ENCODE results near the gene IFT80.

IFT80 gene

GRCh38 chr3:160291290-160291908 is 107.6 kb downstream of the IFT80 start:
- H3K27ac ChIP-seq (ENCODE audit: low read length), result no peak overlapping the region
- H3K9ac ChIP-seq (ENCODE audit: low read length), result no peak overlapping the region
- no peaks in the 10 kb centered on the region for H3K9me3 ChIP-seq (ENCODE audit: control insufficient read depth, low read depth, low read length)
- H3K4me3 ChIP-seq (ENCODE audit: low read length), result no peak overlapping the region
- H3K36me3 ChIP-seq (ENCODE audit: control insufficient read depth, low read depth, low read length), result no peaks in the 10 kb centered on the region
- H3K4me1 ChIP-seq (ENCODE audit: control insufficient read depth, low read depth, low read length), result no peaks in the 10 kb centered on the region
- no peaks in the 10 kb centered on the region for H3K27me3 ChIP-seq (ENCODE audit: control insufficient read depth, insufficient read depth, low read length)

DNA sequence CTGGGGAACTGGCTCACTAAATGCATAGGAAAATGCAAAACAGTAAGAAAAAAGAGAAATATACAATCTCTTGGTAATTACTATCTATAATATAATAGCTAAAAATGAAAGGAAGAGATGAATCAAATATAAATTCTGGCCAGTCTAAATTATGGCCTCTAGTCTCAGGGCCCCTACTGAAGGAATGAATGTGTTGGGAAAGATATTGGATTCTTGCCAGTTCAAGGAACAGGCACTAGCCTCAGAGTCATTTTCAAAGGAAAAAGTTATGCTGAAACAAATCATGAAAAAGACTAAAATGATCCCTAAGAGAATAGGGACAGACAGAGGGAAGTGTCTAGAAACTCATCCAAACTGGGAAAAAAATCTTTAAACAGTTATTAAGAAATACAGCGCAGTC is 111.4 kb downstream of the IFT80 start:
- no peaks in the 10 kb centered on the region for H3K9me3 ChIP-seq (ENCODE audit: control insufficient read depth, low read depth, low read length)
- no peak overlapping the region for H3K4me3 ChIP-seq (ENCODE audit: low read length)
- H3K9ac ChIP-seq (ENCODE audit: low read length), result no peak overlapping the region
- no peak overlapping the region for H3K27ac ChIP-seq (ENCODE audit: low read length)
- no peaks in the 10 kb centered on the region for H3K36me3 ChIP-seq (ENCODE audit: control insufficient read depth, low read depth, low read length)
- no peaks in the 10 kb centered on the region for H3K27me3 ChIP-seq (ENCODE audit: control insufficient read depth, insufficient read depth, low read length)
- H3K4me1 ChIP-seq (ENCODE audit: control insufficient read depth, low read depth, low read length), result no peaks in the 10 kb centered on the region

DNA sequence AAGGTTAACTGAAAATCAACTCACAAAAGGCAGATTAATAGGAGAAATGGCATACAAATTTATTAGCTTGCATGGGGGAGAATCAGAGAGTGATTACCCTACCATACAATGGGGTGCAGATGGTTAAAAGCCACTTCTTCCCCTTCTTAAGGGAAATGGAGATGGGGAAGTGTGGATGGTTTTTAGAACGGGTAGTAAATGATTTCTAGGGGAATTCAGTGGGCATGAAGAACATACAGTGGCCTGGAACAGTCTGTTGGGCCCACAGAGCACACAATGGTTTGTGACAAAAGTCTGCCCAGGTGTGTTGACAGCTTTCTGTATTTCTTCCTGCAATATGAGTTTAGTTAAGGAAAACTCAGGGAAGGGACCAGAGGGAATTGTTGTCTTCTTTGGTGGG is 112.8 kb downstream of the IFT80 start:
- no peaks in the 10 kb centered on the region for H3K4me1 ChIP-seq (ENCODE audit: control insufficient read depth, low read depth, low read length)
- H3K27ac ChIP-seq (ENCODE audit: low read length), result no peak overlapping the region
- H3K27me3 ChIP-seq (ENCODE audit: control insufficient read depth, insufficient read depth, low read length), result no peaks in the 10 kb centered on the region
- no peaks in the 10 kb centered on the region for H3K9me3 ChIP-seq (ENCODE audit: control insufficient read depth, low read depth, low read length)
- no peak overlapping the region for H3K4me3 ChIP-seq (ENCODE audit: low read length)
- no peaks in the 10 kb centered on the region for H3K36me3 ChIP-seq (ENCODE audit: control insufficient read depth, low read depth, low read length)
- no peak overlapping the region for H3K9ac ChIP-seq (ENCODE audit: low read length)

GRCh38 chr3:160280836-160281235 is 118.2 kb downstream of the IFT80 start:
- no peaks in the 10 kb centered on the region for H3K27me3 ChIP-seq (ENCODE audit: control insufficient read depth, insufficient read depth, low read length)
- no peak overlapping the region for H3K4me3 ChIP-seq (ENCODE audit: low read length)
- H3K9me3 ChIP-seq (ENCODE audit: control insufficient read depth, low read depth, low read length), result no peaks in the 10 kb centered on the region
- peaks cover 5% of the 10 kb centered on the region for H3K4me1 ChIP-seq (ENCODE audit: control insufficient read depth, low read depth, low read length)
- no peaks in the 10 kb centered on the region for H3K36me3 ChIP-seq (ENCODE audit: control insufficient read depth, low read depth, low read length)
- H3K9ac ChIP-seq (ENCODE audit: low read length), result no peak overlapping the region
- H3K27ac ChIP-seq (ENCODE audit: low read length), result no peak overlapping the region

DNA sequence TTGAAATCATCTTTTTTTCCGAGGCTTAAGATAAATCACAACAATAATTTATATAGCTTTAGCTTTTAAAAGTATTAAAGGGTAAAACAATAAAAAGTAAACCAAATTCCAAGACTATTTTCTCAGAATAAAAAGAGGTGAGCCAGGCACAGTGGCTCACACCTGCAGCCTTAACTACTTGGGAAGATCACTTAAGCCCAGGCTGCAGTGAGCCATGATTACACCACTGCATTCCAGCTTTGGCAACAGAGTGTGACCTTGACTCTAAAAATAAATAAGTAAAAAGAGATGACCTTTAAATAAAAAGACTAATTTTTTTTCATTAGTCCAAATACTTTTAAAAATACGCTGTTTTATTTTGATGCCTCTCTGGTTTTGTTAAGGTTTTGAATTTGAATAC is 119.4 kb downstream of the IFT80 start:
- H3K36me3 ChIP-seq (ENCODE audit: control insufficient read depth, low read depth, low read length), result no peaks in the 10 kb centered on the region
- H3K27ac ChIP-seq (ENCODE audit: low read length), result no peak overlapping the region
- H3K4me1 ChIP-seq (ENCODE audit: control insufficient read depth, low read depth, low read length), result peaks cover 5% of the 10 kb centered on the region
- H3K27me3 ChIP-seq (ENCODE audit: control insufficient read depth, insufficient read depth, low read length), result no peaks in the 10 kb centered on the region
- no peaks in the 10 kb centered on the region for H3K9me3 ChIP-seq (ENCODE audit: control insufficient read depth, low read depth, low read length)
- H3K9ac ChIP-seq (ENCODE audit: low read length), result no peak overlapping the region
- no peak overlapping the region for H3K4me3 ChIP-seq (ENCODE audit: low read length)

GRCh38 chr3:160278210-160278609 is 120.8 kb downstream of the IFT80 start:
- H3K9me3 ChIP-seq (ENCODE audit: control insufficient read depth, low read depth, low read length), result no peaks in the 10 kb centered on the region
- no peaks in the 10 kb centered on the region for H3K27me3 ChIP-seq (ENCODE audit: control insufficient read depth, insufficient read depth, low read length)
- no peaks in the 10 kb centered on the region for H3K36me3 ChIP-seq (ENCODE audit: control insufficient read depth, low read depth, low read length)
- H3K9ac ChIP-seq (ENCODE audit: low read length), result no peak overlapping the region
- no peak overlapping the region for H3K27ac ChIP-seq (ENCODE audit: low read length)
- no peak overlapping the region for H3K4me3 ChIP-seq (ENCODE audit: low read length)
- H3K4me1 ChIP-seq (ENCODE audit: control insufficient read depth, low read depth, low read length), result peaks cover 5% of the 10 kb centered on the region

- H3K9ac ChIP-seq (ENCODE audit: low read length), result no peak overlapping the region
- no peaks in the 10 kb centered on the region for H3K4me1 ChIP-seq (ENCODE audit: control insufficient read depth, low read depth, low read length)
- no peak overlapping the region for H3K27ac ChIP-seq (ENCODE audit: low read length)
- no peaks in the 10 kb centered on the region for H3K27me3 ChIP-seq (ENCODE audit: control insufficient read depth, insufficient read depth, low read length)
- no peak overlapping the region for H3K4me3 ChIP-seq (ENCODE audit: low read length)
- H3K9me3 ChIP-seq (ENCODE audit: control insufficient read depth, low read depth, low read length), result no peaks in the 10 kb centered on the region
- no peaks in the 10 kb centered on the region for H3K36me3 ChIP-seq (ENCODE audit: control insufficient read depth, low read depth, low read length)
Measured at GRCh38 chr3:160265088-160265487, 133.9 kb downstream of the IFT80 start.

DNA sequence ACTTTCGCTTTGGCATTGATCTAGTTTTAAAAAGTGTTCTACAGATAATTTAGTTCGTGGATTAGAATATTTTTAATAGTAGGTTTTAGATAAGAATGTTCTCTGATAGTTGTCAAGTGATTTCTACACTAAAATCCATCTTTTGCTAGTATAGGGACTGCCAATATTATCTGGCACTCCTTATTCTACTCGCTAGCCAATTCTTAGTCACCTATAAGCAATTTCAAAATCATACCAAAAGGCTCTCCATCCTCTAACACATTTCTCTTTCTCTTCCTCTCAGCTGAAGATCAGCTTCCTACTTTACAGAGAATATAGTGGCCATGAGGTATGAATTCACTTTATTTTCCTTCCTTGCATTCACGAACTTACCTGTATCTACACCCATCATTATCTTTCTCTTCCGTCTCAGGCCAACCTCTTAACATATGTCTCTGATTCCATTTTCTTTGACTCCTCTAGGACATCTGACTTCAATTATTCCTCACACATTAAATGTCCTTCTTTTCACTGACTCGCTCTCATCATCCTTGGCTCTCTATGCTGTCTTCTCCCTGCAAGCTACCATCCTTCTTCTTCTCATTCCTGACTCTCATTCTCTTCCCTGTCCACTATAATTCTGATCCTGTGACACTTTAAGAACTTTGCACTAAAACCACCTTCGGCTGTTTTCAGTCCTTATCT is 138.3 kb downstream of the IFT80 start:
- H3K36me3 ChIP-seq (ENCODE audit: control insufficient read depth, low read depth, low read length), result no peaks in the 10 kb centered on the region
- H3K9me3 ChIP-seq (ENCODE audit: control insufficient read depth, low read depth, low read length), result no peaks in the 10 kb centered on the region
- no peak overlapping the region for H3K4me3 ChIP-seq (ENCODE audit: low read length)
- H3K4me1 ChIP-seq (ENCODE audit: control insufficient read depth, low read depth, low read length), result no peaks in the 10 kb centered on the region
- no peak overlapping the region for H3K9ac ChIP-seq (ENCODE audit: low read length)
- H3K27me3 ChIP-seq (ENCODE audit: control insufficient read depth, insufficient read depth, low read length), result no peaks in the 10 kb centered on the region
- H3K27ac ChIP-seq (ENCODE audit: low read length), result no peak overlapping the region

- Histone ChIP-seq H3K4me1 (ENCODE audit: control insufficient read depth, low read depth, low read length) (no peaks in the 10 kb centered on the region), H3K9me3 (ENCODE audit: control insufficient read depth, low read depth, low read length) (no peaks in the 10 kb centered on the region), H3K27me3 (ENCODE audit: control insufficient read depth, insufficient read depth, low read length) (no peaks in the 10 kb centered on the region), H3K27ac (ENCODE audit: low read length) (no peak overlapping the region), H3K9ac (ENCODE audit: low read length) (no peak overlapping the region), H3K36me3 (ENCODE audit: control insufficient read depth, low read depth, low read length) (no peaks in the 10 kb centered on the region), H3K4me3 (ENCODE audit: low read length) (no peak overlapping the region)
Measured at GRCh38 chr3:160259589-160259988, 139.4 kb downstream of the IFT80 start.

- Histone ChIP-seq H3K27ac (ENCODE audit: low read length) (no peak overlapping the region), H3K36me3 (ENCODE audit: control insufficient read depth, low read depth, low read length) (no peaks in the 10 kb centered on the region), H3K4me1 (ENCODE audit: control insufficient read depth, low read depth, low read length) (no peaks in the 10 kb centered on the region), H3K9me3 (ENCODE audit: control insufficient read depth, low read depth, low read length) (no peaks in the 10 kb centered on the region), H3K4me3 (ENCODE audit: low read length) (no peak overlapping the region), H3K9ac (ENCODE audit: low read length) (no peak overlapping the region), H3K27me3 (ENCODE audit: control insufficient read depth, insufficient read depth, low read length) (no peaks in the 10 kb centered on the region)
Measured at GRCh38 chr3:160257606-160258005, 141.4 kb downstream of the IFT80 start.

GRCh38 chr3:160253298-160253697 is 145.7 kb downstream of the IFT80 start:
- no peak overlapping the region for H3K4me3 ChIP-seq (ENCODE audit: low read length)
- H3K27ac ChIP-seq (ENCODE audit: low read length), result no peak overlapping the region
- no peaks in the 10 kb centered on the region for H3K36me3 ChIP-seq (ENCODE audit: control insufficient read depth, low read depth, low read length)
- H3K4me1 ChIP-seq (ENCODE audit: control insufficient read depth, low read depth, low read length), result no peaks in the 10 kb centered on the region
- no peak overlapping the region for H3K9ac ChIP-seq (ENCODE audit: low read length)
- H3K9me3 ChIP-seq (ENCODE audit: control insufficient read depth, low read depth, low read length), result no peaks in the 10 kb centered on the region
- no peaks in the 10 kb centered on the region for H3K27me3 ChIP-seq (ENCODE audit: control insufficient read depth, insufficient read depth, low read length)

GRCh38 chr3:160247766-160248165 is 151.3 kb downstream of the IFT80 start:
- H3K4me3 ChIP-seq (ENCODE audit: low read length), result no peak overlapping the region
- no peaks in the 10 kb centered on the region for H3K27me3 ChIP-seq (ENCODE audit: control insufficient read depth, insufficient read depth, low read length)
- H3K9me3 ChIP-seq (ENCODE audit: control insufficient read depth, low read depth, low read length), result no peaks in the 10 kb centered on the region
- H3K9ac ChIP-seq (ENCODE audit: low read length), result no peak overlapping the region
- H3K27ac ChIP-seq (ENCODE audit: low read length), result no peak overlapping the region
- no peaks in the 10 kb centered on the region for H3K36me3 ChIP-seq (ENCODE audit: control insufficient read depth, low read depth, low read length)
- no peaks in the 10 kb centered on the region for H3K4me1 ChIP-seq (ENCODE audit: control insufficient read depth, low read depth, low read length)

Data from iPS-18a (cell line).